ENCODE measurements around the gene AMT. TPM values are rescaled to one million over a fixed set of nuclear protein-coding genes. Genes with fewer than 3 reads are reported as not detected.
"Not testable (repeated sequence)": the region's sequence is repeated elsewhere in the genome, so short reads cannot be mapped to it uniquely, and the experiment has no call there.

Gene AMT
- total RNA-seq, 4 donors from 2014 or later: 3.5 to 7.9 (median 5.9) TPM

DNA sequence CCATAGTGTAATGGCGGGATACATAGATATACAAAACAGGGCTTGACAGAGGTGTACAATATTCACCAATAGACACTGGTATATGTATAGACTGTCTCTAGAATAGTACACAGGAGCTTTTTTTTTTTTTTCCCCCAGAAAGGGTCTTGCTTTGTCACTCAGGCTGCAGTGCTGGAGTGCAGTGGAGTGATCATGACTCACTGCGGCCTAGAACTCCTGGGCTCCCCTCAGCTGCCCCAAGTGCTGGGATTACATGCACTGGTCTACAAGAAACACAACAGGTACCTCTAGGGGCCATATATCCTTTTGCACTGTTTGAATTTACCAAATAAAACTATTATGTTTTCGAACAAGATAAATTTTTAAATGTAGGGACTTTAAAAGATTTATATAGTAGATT, 22.8 kb downstream of the AMT start:
- Histone ChIP-seq H3K27ac (no peak overlapping the region), H3K4me1 (peaks cover 34 to 66% of the 10 kb centered on the region in 2 donors), H3K4me3 (replicated peaks in 1 of 3) (no peak overlapping the region), H3K9me3 (no peaks in the 10 kb centered on the region), H3K27me3 (no peaks in the 10 kb centered on the region), H3K36me3 (peaks cover 5 to 10% of the 10 kb centered on the region in 2 donors)
- intact Hi-C loops (cut with DNase I): no loop called here
- TF ChIP-seq, protein P1, sequence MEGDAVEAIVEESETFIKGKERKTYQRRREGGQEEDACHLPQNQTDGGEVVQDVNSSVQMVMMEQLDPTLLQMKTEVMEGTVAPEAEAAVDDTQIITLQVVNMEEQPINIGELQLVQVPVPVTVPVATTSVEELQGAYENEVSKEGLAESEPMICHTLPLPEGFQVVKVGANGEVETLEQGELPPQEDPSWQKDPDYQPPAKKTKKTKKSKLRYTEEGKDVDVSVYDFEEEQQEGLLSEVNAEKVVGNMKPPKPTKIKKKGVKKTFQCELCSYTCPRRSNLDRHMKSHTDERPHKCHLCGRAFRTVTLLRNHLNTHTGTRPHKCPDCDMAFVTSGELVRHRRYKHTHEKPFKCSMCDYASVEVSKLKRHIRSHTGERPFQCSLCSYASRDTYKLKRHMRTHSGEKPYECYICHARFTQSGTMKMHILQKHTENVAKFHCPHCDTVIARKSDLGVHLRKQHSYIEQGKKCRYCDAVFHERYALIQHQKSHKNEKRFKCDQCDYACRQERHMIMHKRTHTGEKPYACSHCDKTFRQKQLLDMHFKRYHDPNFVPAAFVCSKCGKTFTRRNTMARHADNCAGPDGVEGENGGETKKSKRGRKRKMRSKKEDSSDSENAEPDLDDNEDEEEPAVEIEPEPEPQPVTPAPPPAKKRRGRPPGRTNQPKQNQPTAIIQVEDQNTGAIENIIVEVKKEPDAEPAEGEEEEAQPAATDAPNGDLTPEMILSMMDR (IDR thresholded peaks at IDR 0.05): no peak
- no peak for TF ChIP-seq POLR2A (IDR thresholded peaks at IDR 0.05)
- WGBS, 2 donors: 96 to 98% methylated on average over 3 of the region's 3 CpGs
- no peak for DNase-seq

DNA sequence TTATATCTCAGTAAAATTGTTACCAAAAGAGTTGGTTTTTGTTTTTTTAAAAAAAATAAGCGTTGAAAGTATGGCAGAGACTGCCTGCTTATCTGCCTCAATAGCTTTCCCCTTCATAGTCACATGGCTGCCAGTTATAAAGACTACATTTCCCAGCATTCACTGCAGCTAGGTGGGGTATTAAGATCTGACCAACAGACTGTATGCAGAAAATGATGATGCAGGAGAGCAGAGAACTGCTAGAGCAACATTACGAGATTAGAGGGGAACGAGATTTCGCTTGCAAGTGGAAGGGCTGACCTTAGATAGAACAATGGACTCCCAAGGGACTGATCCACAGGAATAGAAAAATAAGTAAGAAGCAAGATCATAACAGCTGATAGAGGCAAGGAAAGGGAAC, 24.8 kb downstream of the AMT start:
- no peak for DNase-seq
- TF ChIP-seq POLR2A (IDR thresholded peaks at IDR 0.05): no peak
- TF ChIP-seq, protein P1 (IDR thresholded peaks at IDR 0.05): no peak
- intact Hi-C loops (cut with DNase I): no loop called here
- WGBS, 2 donors: 63 to 77% methylated on average over 4 of the region's 4 CpGs
- Histone ChIP-seq H3K36me3 (peaks cover 5 to 10% of the 10 kb centered on the region in 2 donors), H3K4me3 (replicated peaks in 1 of 3) (no peak overlapping the region), H3K9me3 (no peaks in the 10 kb centered on the region), H3K4me1 (peaks cover 28 to 50% of the 10 kb centered on the region in 2 donors), H3K27me3 (no peaks in the 10 kb centered on the region), H3K27ac (peak overlapping the region in 1 of 3 donors; percentile 13)

DNA sequence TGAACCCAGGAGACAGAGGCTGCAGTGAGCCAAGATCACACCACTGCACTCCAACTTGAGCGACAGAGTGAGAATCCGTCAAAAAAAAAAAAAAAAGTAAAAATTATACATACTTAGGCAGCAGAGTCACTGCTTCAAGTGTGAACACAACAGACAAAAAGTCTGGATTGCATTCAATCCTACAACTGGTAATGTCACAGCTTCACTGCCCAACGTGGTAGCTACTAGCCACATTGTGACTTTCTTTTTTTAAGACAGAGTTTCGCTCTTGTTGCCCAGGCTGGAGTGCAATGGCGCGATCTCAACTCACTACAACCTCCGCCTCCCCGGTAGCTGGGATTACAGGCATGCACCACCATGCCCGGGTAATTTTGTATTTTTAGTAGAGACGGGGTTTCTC, 31.0 kb downstream of the AMT start:
- H3K27me3 ChIP-seq; H3K36me3 ChIP-seq; intact Hi-C loops (cut with DNase I); DNase-seq; H3K27ac ChIP-seq; H3K4me1 ChIP-seq; H3K9me3 ChIP-seq; H3K4me3 ChIP-seq (replicated peaks in 1 of 3): not testable (repeated sequence)
- 81 to 93% methylated on average over 10 of the region's 10 CpGs for WGBS, 2 donors

DNA sequence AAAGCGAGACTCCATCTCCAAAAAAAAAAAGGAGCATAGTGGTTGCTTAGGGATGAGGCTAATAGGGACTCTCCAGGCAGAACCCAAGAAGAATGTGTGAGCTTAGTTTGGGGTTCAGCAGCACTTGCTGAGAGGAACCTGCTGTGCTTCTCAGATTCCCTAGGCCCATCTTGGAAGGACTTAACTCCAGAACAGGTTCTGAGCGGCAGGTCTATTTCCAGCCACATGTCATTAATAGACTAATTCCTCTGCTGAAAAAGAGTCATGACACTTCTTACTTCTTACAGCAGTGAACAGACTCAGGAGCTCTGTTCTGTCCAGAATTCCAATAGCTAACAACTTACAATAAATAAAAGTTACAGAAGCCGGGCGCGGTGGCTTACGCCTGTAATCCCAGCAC, 33.0 kb downstream of the AMT start:
- 96% methylated on average over 6 of the region's 6 CpGs for WGBS, 2 donors
- Histone ChIP-seq H3K27me3 (no peaks in the 10 kb centered on the region), H3K9me3 (no peaks in the 10 kb centered on the region), H3K4me1 (peaks cover 5 to 18% of the 10 kb centered on the region in 2 donors), H3K4me3 (replicated peaks in 1 of 3) (no peak overlapping the region), H3K36me3 (no peaks in the 10 kb centered on the region), H3K27ac (no peak overlapping the region)
- no peak for TF ChIP-seq POLR2A (IDR thresholded peaks at IDR 0.05)
- TF ChIP-seq, protein P1 (IDR thresholded peaks at IDR 0.05): no peak
- DNase-seq: no peak
- intact Hi-C loops (cut with DNase I): no loop called here

DNA sequence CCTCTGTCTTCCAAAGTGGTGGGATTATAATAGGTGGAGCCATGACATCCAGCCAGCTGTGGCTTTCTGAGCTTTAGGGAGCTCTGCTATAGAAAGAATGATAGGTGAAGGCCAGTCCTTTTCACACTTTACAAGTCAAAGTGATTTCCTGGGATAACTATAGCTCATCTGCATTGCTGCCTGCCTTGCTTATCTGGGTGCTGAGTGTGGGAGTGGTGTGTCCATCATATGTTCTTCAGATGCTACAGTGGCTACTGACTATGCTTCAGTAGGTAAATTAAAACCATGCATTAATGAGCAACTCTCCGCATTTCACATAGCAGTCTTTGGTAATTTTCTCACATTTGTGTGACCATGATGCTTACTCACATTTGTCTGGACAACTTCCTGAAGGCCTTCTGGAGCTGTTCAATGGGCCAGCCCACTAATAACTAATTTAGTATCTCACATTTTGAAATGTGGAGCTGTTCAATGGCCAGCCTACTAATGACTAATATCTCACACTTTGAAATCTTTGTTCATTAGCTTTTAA, 33.9 kb downstream of the AMT start:
- Histone ChIP-seq H3K4me3 (replicated peaks in 1 of 3) (no peak overlapping the region), H3K27ac (no peak overlapping the region), H3K9me3 (no peaks in the 10 kb centered on the region), H3K4me1 (peaks cover 5 to 19% of the 10 kb centered on the region in 2 donors), H3K36me3 (no peaks in the 10 kb centered on the region), H3K27me3 (no peaks in the 10 kb centered on the region)
- no peak for DNase-seq
- intact Hi-C loops (cut with DNase I): no loop called here
- TF ChIP-seq, protein P1 (IDR thresholded peaks at IDR 0.05): no peak
- TF ChIP-seq POLR2A (IDR thresholded peaks at IDR 0.05): no peak
- 92 to 93% methylated on average over 1 of the region's 1 CpG for WGBS, 2 donors

DNA sequence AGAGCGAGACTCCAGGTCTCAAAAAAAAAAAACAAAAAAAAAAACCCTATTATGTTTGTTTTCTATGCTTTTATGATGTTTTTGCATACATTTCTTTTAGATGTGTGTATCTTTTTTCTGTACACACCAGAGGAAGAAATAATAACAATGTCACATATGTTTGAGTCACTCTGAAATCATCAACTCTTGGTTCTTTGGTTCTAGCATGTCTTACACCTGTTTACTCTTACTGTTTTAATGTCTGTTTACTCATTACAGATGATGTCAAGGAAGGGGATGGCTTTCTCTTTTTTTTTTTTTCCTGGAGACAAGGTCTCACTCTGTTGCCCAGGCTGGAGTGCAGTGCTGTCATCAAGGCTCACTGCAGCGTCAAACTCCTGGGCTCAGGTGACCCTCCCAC, 34.6 kb downstream of the AMT start:
- Histone ChIP-seq H3K36me3 (no peaks in the 10 kb centered on the region), H3K4me3 (replicated peaks in 1 of 3) (no peak overlapping the region), H3K4me1 (peaks cover 5 to 19% of the 10 kb centered on the region in 2 donors), H3K27ac (no peak overlapping the region), H3K27me3 (no peaks in the 10 kb centered on the region), H3K9me3 (no peaks in the 10 kb centered on the region)
- DNase-seq: no peak
- WGBS, 2 donors: 86 to 89% methylated on average over 2 of the region's 2 CpGs
- intact Hi-C loops (cut with DNase I): no loop called here
- TF ChIP-seq, protein P1 (IDR thresholded peaks at IDR 0.05): no peak
- no peak for TF ChIP-seq POLR2A (IDR thresholded peaks at IDR 0.05)

All from thyroid gland (tissue), 4 donors.